Vagina (tissue), 2 donors: ENCODE data around the gene GATAD2B. TPM values are rescaled to one million over a fixed set of nuclear protein-coding genes. Genes with fewer than 3 reads are reported as not detected.

Experiments
- DNase-seq, 2 donors: peaks; one replicate each; pipeline ENCODE4 v3.0.0-alpha.2; 2017; ENCODE audit errors: extremely low spot score in 2 of 2
- H3K27ac ChIP-seq: fragments of 200-600 bp; sonication (generic); one replicate; pipeline ENCODE4 v1.5.1; 2019
- H3K27me3 ChIP-seq: fragments of 200-600 bp; sonication (generic); one replicate; pipeline ENCODE4 v1.5.1; 2019
- H3K36me3 ChIP-seq, 2 donors: fragments of 200-600 bp; sonication (generic); one replicate each; pipeline ENCODE4 v1.5.1; 2017 to 2019
- H3K4me1 ChIP-seq: fragments of 200-600 bp; sonication (generic); one replicate; pipeline ENCODE4 v1.5.1; 2019
- H3K4me3 ChIP-seq, 2 donors: fragments of 200-600 bp; sonication (generic); 1 replicate in 1 of 2; 2 replicates in 1 of 2; pipeline ENCODE4 v1.5.1; 2016 to 2019
- H3K9me3 ChIP-seq: fragments of 200-600 bp; sonication (generic); one replicate; pipeline ENCODE4 v1.5.1; 2019
- CTCF ChIP-seq, 3 experiments: fragments of 450-650 bp in 2 of 3; fragments of 200-600 bp in 1 of 3; sonication (generic) in 1 of 3; IDR thresholded peaks; one replicate each; pipeline ENCODE4 v1.5.1; 2017 to 2019; ENCODE audit warnings: antibody characterized with exemption in 3 of 3, mild to moderate bottlenecking in 2 of 3, moderate library complexity in 2 of 3
- POLR2A ChIP-seq, 2 donors: fragments of 450-650 bp; IDR thresholded peaks; one replicate each; pipeline ENCODE4 v1.6.1; 2017; ENCODE audit warnings: antibody characterized with exemption in 2 of 2, mild to moderate bottlenecking in 2 of 2, moderate library complexity in 2 of 2
- POLR2AphosphoS5 ChIP-seq, 2 donors: sonication (generic); formaldehyde crosslinking; IDR thresholded peaks; one replicate each; pipeline ENCODE4 v1.9.0; 2017; ENCODE audit warnings: antibody characterized with exemption in 2 of 2, mild to moderate bottlenecking in 2 of 2, low read depth in 1 of 2; ENCODE audit not compliant: insufficient read depth in 1 of 2
- intact Hi-C: fragments of 100-400 bp; cut with DNase I; formaldehyde crosslinking; loops from one replicate; pipeline ENCODE4 v1.15.1; 2023
- total RNA-seq: library from RNA; depleted of rRNA; stranded (reverse); fragments of >200 nt; gene quantifications from one replicate; pipeline ENCODE4 v1.2.3, GENCODE V29; 2016

GATAD2B gene
- total RNA-seq, 1 donor from 2014 or later, result 24.1 TPM

- H3K27ac ChIP-seq, result no peak overlapping the region
- no peaks in the 10 kb centered on the region for H3K9me3 ChIP-seq
- intact Hi-C loops, result no loop called here
- TF ChIP-seq CTCF (IDR thresholded peaks at IDR 0.05) (no peak), POLR2A (IDR thresholded peaks at IDR 0.05) (no peak), POLR2AphosphoS5 (IDR thresholded peaks at IDR 0.05; ENCODE audit: insufficient read depth in 1 of 2, low read depth in 1 of 2) (no peak)
- H3K4me3 ChIP-seq, result no peak overlapping the region
- no peaks in the 10 kb centered on the region for H3K27me3 ChIP-seq
- H3K4me1 ChIP-seq, result peaks cover 26% of the 10 kb centered on the region
- DNase-seq, result no peak
- no peaks in the 10 kb centered on the region for H3K36me3 ChIP-seq
Measured at GRCh38 chr1:153869486-153869885, 53.3 kb downstream of the GATAD2B start.

GRCh38 chr1:153866045-153866850, 56.5 kb downstream of the GATAD2B start:
- Histone ChIP-seq H3K36me3 (no peaks in the 10 kb centered on the region), H3K4me1 (peaks cover 17% of the 10 kb centered on the region), H3K27ac (no peak overlapping the region), H3K9me3 (no peaks in the 10 kb centered on the region), H3K27me3 (no peaks in the 10 kb centered on the region), H3K4me3 (no peak overlapping the region)
- TF ChIP-seq POLR2A (IDR thresholded peaks at IDR 0.05) (no peak), POLR2AphosphoS5 (IDR thresholded peaks at IDR 0.05; ENCODE audit: insufficient read depth in 1 of 2, low read depth in 1 of 2) (no peak), CTCF (IDR thresholded peaks at IDR 0.05) (no peak)
- DNase-seq, result no peak
- intact Hi-C loops, result no loop called here

DNA sequence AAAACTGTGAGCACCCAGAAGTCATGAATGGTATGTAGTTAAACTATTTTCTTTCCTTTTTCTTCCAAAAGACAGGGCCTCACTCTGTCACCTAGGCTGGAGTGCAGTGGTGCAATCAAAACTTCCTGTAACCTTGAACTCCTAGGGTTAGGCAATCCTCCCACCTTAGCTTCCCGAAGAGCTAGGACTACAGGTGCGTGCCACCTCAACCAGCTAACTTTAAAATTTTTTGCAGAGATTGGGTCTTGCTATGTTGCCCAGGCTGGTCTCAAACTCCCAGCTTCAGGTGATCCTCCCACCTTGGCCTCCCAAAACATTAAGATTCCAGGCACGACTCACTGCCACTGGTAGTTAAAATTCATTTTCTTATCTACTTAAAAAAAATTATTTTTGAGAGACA, 62.5 kb downstream of the GATAD2B start:
- Histone ChIP-seq H3K4me3 (no peak overlapping the region), H3K9me3 (no peaks in the 10 kb centered on the region), H3K36me3 (no peaks in the 10 kb centered on the region), H3K4me1 (peaks cover 7% of the 10 kb centered on the region), H3K27me3 (no peaks in the 10 kb centered on the region), H3K27ac (no peak overlapping the region)
- no peak for TF ChIP-seq CTCF (IDR thresholded peaks at IDR 0.05)
- no peak for TF ChIP-seq POLR2AphosphoS5 (IDR thresholded peaks at IDR 0.05; ENCODE audit: insufficient read depth in 1 of 2, low read depth in 1 of 2)
- no peak for TF ChIP-seq POLR2A (IDR thresholded peaks at IDR 0.05)
- no peak for DNase-seq
- intact Hi-C loops, result no loop called here

GRCh38 chr1:153857505-153857904, 65.3 kb downstream of the GATAD2B start:
- Histone ChIP-seq H3K27me3 (no peaks in the 10 kb centered on the region), H3K4me3 (no peak overlapping the region), H3K9me3 (no peaks in the 10 kb centered on the region), H3K4me1 (no peaks in the 10 kb centered on the region), H3K27ac (no peak overlapping the region), H3K36me3 (no peaks in the 10 kb centered on the region)
- no peak for TF ChIP-seq POLR2A (IDR thresholded peaks at IDR 0.05)
- no peak for TF ChIP-seq CTCF (IDR thresholded peaks at IDR 0.05)
- no peak for TF ChIP-seq POLR2AphosphoS5 (IDR thresholded peaks at IDR 0.05; ENCODE audit: insufficient read depth in 1 of 2, low read depth in 1 of 2)
- DNase-seq, result no peak
- intact Hi-C loops, result no loop called here

- Histone ChIP-seq H3K36me3 (no peaks in the 10 kb centered on the region), H3K4me3 (no peak overlapping the region), H3K27ac (no peak overlapping the region), H3K4me1 (no peaks in the 10 kb centered on the region), H3K9me3 (no peaks in the 10 kb centered on the region), H3K27me3 (no peaks in the 10 kb centered on the region)
- TF ChIP-seq POLR2A (IDR thresholded peaks at IDR 0.05) (no peak), POLR2AphosphoS5 (IDR thresholded peaks at IDR 0.05; ENCODE audit: insufficient read depth in 1 of 2, low read depth in 1 of 2) (no peak), CTCF (IDR thresholded peaks at IDR 0.05) (no peak)
- intact Hi-C loops, result no loop called here
- DNase-seq, result no peak
Measured at GRCh38 chr1:153856763-153857162, 66.0 kb downstream of the GATAD2B start.
